A673 (cell line): ENCODE measurements around the gene UNC50. TPM values are rescaled to one million over a fixed set of nuclear protein-coding genes. Genes with fewer than 3 reads are reported as not detected.

Source experiments
- BruUV-seq: library from RNA; stranded (reverse); fragments of 400-500 nt; replicated peaks from 2 replicates; lab custom pipeline; 2021; lab: Mats Ljungman, UMichigan
- CTCF ChIA-PET: fragments of 300-600 bp; sonication (Branson Sonifier 250); formaldehyde crosslinking; loops from one replicate; lab custom pipeline; 2022; ENCODE audit warnings: antibody characterized with exemption; lab: Charles Lee
- POLR2A ChIA-PET: fragments of 300-600 bp; sonication (Branson Sonifier 250); formaldehyde crosslinking; loops from one replicate; lab custom pipeline; 2022; ENCODE audit warnings: antibody characterized with exemption; ENCODE audit not compliant: low non-redundant PET; lab: Charles Lee
- DNase-seq: peaks from one replicate; pipeline ENCODE4 v3.0.0-alpha.2; 2015; ENCODE audit warnings: low spot score
- H3K27ac ChIP-seq: fragments of 200-600 bp; sonication (generic); 2 replicates; pipeline ENCODE4 v1.5.1; 2016; ENCODE audit warnings: mixed run types, low read depth, mild to moderate bottlenecking, mixed read lengths, antibody characterized with exemption, low read length; ENCODE audit not compliant: poor library complexity, severe bottlenecking
- H3K27me3 ChIP-seq: fragments of 200-600 bp; sonication (generic); replicated peaks from 2 replicates; pipeline ENCODE4 v1.6.1; 2017; ENCODE audit warnings: mixed run types, low read depth, mild to moderate bottlenecking, mixed read lengths, antibody characterized with exemption, low read length; ENCODE audit not compliant: insufficient read depth, poor library complexity
- H3K36me3 ChIP-seq: fragments of 200-600 bp; sonication (generic); 2 replicates; pipeline ENCODE4 v1.6.1; 2016; ENCODE audit warnings: mixed run types, mild to moderate bottlenecking, mixed read lengths, antibody characterized with exemption, low read length; ENCODE audit not compliant: insufficient read depth, poor library complexity, severe bottlenecking
- H3K4me1 ChIP-seq: fragments of 200-600 bp; sonication (generic); 2 replicates; pipeline ENCODE4 v1.6.1; 2017; ENCODE audit warnings: mixed run types, mild to moderate bottlenecking, mixed read lengths, antibody characterized with exemption, low read length; ENCODE audit not compliant: insufficient read depth, poor library complexity, severe bottlenecking
- H3K4me3 ChIP-seq: fragments of 200-600 bp; sonication (generic); 2 replicates; pipeline ENCODE4 v1.5.1; 2016; ENCODE audit warnings: low read depth, mixed run types, mild to moderate bottlenecking, mixed read lengths, low read length; ENCODE audit not compliant: poor library complexity, severe bottlenecking
- H3K9me3 ChIP-seq: fragments of 200-600 bp; sonication (generic); 2 replicates; pipeline ENCODE4 v1.6.1; 2016; ENCODE audit warnings: mixed run types, low read depth, mild to moderate bottlenecking, mixed read lengths, antibody characterized with exemption, low read length; ENCODE audit not compliant: poor library complexity, severe bottlenecking
- CTCF ChIP-seq: fragments of 300-800, 200-600 bp; sonication (generic); conservative IDR thresholded peaks from 2 replicates; pipeline ENCODE4 v1.5.1; 2017; ENCODE audit warnings: low read depth, mild to moderate bottlenecking, antibody characterized with exemption, low read length, moderate library complexity, mixed read lengths
- EZH2 ChIP-seq: fragments of 200-600 bp; sonication (generic); IDR thresholded peaks from 2 replicates; pipeline ENCODE4 v1.6.1; 2017; ENCODE audit warnings: borderline replicate concordance, low read depth, mild to moderate bottlenecking, mixed read lengths, antibody characterized with exemption, low read length; ENCODE audit not compliant: poor library complexity, severe bottlenecking
- intact Hi-C: fragments of 100-400 bp; cut with micrococcal nuclease; formaldehyde crosslinking; loops from one replicate; pipeline ENCODE4 v1.10.0; 2022; ENCODE audit not compliant: unreplicated experiment
- total RNA-seq: library from RNA; stranded (reverse); gene quantifications from 2 replicates; pipeline ENCODE4 v1.2.3, GENCODE V29; 2021

Gene UNC50
- total RNA-seq, 1 experiment from 2014 or later, result 32.5 TPM

DNA sequence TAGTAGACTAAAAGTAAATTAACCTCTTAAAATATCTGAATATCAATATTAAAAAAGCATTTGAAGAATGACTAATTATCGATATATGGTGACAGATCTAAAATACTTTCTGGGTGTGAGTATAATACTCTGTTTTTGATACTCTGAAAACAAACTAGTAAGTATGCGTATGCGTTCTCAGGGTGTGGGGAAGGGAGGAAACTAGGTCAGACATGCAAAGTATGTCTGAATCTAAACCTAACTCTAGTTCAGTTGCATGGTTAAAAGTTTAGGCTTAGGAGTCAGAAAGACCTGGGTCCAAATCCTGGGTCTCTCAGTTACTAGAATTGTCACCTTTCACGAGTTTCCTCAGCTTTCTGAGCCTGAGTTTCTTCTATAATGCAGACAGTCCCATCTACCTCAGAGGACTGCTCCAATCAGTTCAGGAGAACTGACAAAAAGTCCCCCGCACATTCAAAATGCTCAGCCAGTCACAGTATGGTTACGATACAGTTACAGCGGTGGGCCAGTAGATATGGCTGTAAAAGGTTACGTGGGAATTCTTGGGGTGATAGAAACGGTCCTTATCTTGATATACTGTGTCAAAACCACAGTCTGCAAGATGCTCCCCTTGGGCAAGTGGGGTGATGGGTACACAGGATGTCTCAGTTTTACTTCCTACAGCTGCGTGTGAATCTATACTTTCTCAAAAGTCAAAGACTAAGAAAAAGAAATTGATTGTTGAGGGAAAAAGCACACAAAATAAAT is 29.2 kb downstream of the UNC50 start:
- ChIA-PET CTCF (no interaction called here), POLR2A (no interaction called here)
- Histone ChIP-seq H3K36me3 (no peaks in the 10 kb centered on the region), H3K27me3 (no peaks in the 10 kb centered on the region), H3K9me3 (no peaks in the 10 kb centered on the region), H3K27ac (no peak overlapping the region), H3K4me3 (no peak overlapping the region), H3K4me1 (no peaks in the 10 kb centered on the region)
- BruUV-seq, result no TSS peak
- no peak for DNase-seq
- intact Hi-C loops, result no loop called here
- TF ChIP-seq CTCF (no peak), EZH2 (no peak)

- H3K9me3 ChIP-seq, result no peaks in the 10 kb centered on the region
- no peak overlapping the region for H3K4me3 ChIP-seq
- ChIA-PET CTCF (no interaction called here), POLR2A (no interaction called here)
- intact Hi-C loops, result loop anchor here (10.0 kb wide), 1 partner anchor 851 kb away; the partner anchor contains the start of gene REV1
- no peak overlapping the region for H3K27ac ChIP-seq
- no peaks in the 10 kb centered on the region for H3K4me1 ChIP-seq
- no TSS peak for BruUV-seq
- no peak for DNase-seq
- peaks cover 18% of the 10 kb centered on the region for H3K27me3 ChIP-seq
- TF ChIP-seq CTCF (no peak), EZH2 (no peak)
- H3K36me3 ChIP-seq, result no peaks in the 10 kb centered on the region
Measured at GRCh38 chr2:98643496-98644100, 35.2 kb downstream of the UNC50 start.

- Histone ChIP-seq H3K4me3 (no peak overlapping the region), H3K9me3 (no peaks in the 10 kb centered on the region), H3K4me1 (no peaks in the 10 kb centered on the region), H3K27ac (no peak overlapping the region), H3K27me3 (peaks cover 18% of the 10 kb centered on the region), H3K36me3 (no peaks in the 10 kb centered on the region)
- POLR2A ChIA-PET, result no interaction called here
- no peak for TF ChIP-seq EZH2
- TF ChIP-seq CTCF, result no peak
- BruUV-seq, result no TSS peak
- CTCF ChIA-PET, result no interaction called here
- no peak for DNase-seq
- intact Hi-C loops, result loop anchor here (2.0 to 10.0 kb wide), 3 partner anchors 189 to 847 kb away; partner anchors contain the start of gene REV1
Measured at GRCh38 chr2:98647636-98648035, 39.2 kb downstream of the UNC50 start.
